ENCODE data around the gene VPS41. TPM values are rescaled to one million over a fixed set of nuclear protein-coding genes. Genes with fewer than 3 reads are reported as not detected.

The VPS41 gene
- total and polyA plus RNA-seq, 2 of the 13 experiments (the other 11 are each of a cell fraction or from before 2014, with no cell fraction given), result 12.1 to 43.4 TPM

GRCh38 chr7:38699471-38699870, 209.5 kb downstream of the VPS41 start (continued):
- TF ChIP-seq ZNF18 (CRISPR knock-in tag; IDR thresholded peaks at IDR 0.05; ENCODE audit: insufficient replicate concordance) (no peak), ZNF564 (CRISPR knock-in tag; IDR thresholded peaks at IDR 0.05) (no peak), NCOA5 (CRISPR knock-in tag; IDR thresholded peaks at IDR 0.05) (no peak), KDM5A (IDR thresholded peaks at IDR 0.05; ENCODE audit: borderline replicate concordance, low read length) (no peak), ZNF713 (CRISPR knock-in tag; IDR thresholded peaks at IDR 0.05) (no peak), ATAD3A (CRISPR knock-in tag; IDR thresholded peaks at IDR 0.05) (no peak), ZNF292 (CRISPR knock-in tag; IDR thresholded peaks at IDR 0.05; ENCODE audit: borderline replicate concordance, low read depth) (no peak)

- in situ Hi-C loops (cut with HindIII; ENCODE audit: extremely low pct_ligation_motif_present, low pct_unique_long_range_greater_than_20kb) (no loop called here), intact Hi-C loops (cut with micrococcal nuclease; ENCODE audit: unreplicated experiment) (no loop called here)
- BruUV-seq (replicated peaks), result no TSS peak
- Histone ChIP-seq H3K27me3 (ENCODE audit: control insufficient read depth in 1 of 2, insufficient read depth in 2 of 2, low read length in 2 of 2) (no peaks in the 10 kb centered on the region; a peak in 1 of 5 replicates), H3K9me3 (ENCODE audit: low read length) (no peaks in the 10 kb centered on the region), H4K20me1 (ENCODE audit: insufficient read depth, low read length) (no peaks in the 10 kb centered on the region), H3K79me2 (ENCODE audit: insufficient read depth, low read length) (no peaks in the 10 kb centered on the region), H3K4me3 (replicated peaks in 1 of 3; ENCODE audit: insufficient read depth in 1 of 3, low read depth in 2 of 3, low read length in 3 of 3) (no peak overlapping the region), H3K27ac (ENCODE audit: extremely low read length, insufficient read depth, low read length) (no peak overlapping the region), H3K4me1 (ENCODE audit: insufficient read depth, low read length) (no peaks in the 10 kb centered on the region), H2AFZ (ENCODE audit: low read length) (no peak overlapping the region), H3K9ac (ENCODE audit: insufficient read depth, low read depth, low read length) (no peak overlapping the region), H3K36me3 (replicated peaks in 1 of 2; ENCODE audit: control insufficient read depth in 1 of 2, insufficient read depth in 2 of 2, low read length in 2 of 2) (no peaks in the 10 kb centered on the region), H3K4me2 (ENCODE audit: low read depth, low read length) (no peak overlapping the region)
- 5% methylated on average over 3 of the region's 3 CpGs for WGBS (ENCODE audit: low lambda C conversion rate)
- no peak for DNase-seq (ENCODE audit: low spot score)
- FAIRE-seq, result no peak
- POLR2A ChIA-PET, result no interaction called here
- no peak for ATAC-seq
- CTCF ChIA-PET (ENCODE audit: low intra/inter-chr PET ratio, low total read pairs), result no interaction called here
- TF ChIP-seq TARDBP (CRISPR knock-in tag; IDR thresholded peaks at IDR 0.05) (no peak), RXRA (CRISPR knock-in tag; IDR thresholded peaks at IDR 0.05) (no peak), FUBP1 (CRISPR knock-in tag; IDR thresholded peaks at IDR 0.05; ENCODE audit: borderline replicate concordance) (no peak), SP5 (CRISPR knock-in tag; IDR thresholded peaks at IDR 0.05; ENCODE audit: borderline replicate concordance, low read depth) (no peak), DPF2 (CRISPR knock-in tag; IDR thresholded peaks at IDR 0.05; ENCODE audit: borderline replicate concordance, low read depth) (no peak), ZSCAN31 (CRISPR knock-in tag; IDR thresholded peaks at IDR 0.05; ENCODE audit: low read depth) (no peak), ZNF740 (CRISPR knock-in tag; IDR thresholded peaks at IDR 0.05) (no peak), NFE2L2 (IDR thresholded peaks at IDR 0.05; ENCODE audit: low read length) (no peak), PRDM4 (CRISPR knock-in tag; IDR thresholded peaks at IDR 0.05; ENCODE audit: borderline replicate concordance) (no peak)
- TF ChIP-seq, protein P1, sequence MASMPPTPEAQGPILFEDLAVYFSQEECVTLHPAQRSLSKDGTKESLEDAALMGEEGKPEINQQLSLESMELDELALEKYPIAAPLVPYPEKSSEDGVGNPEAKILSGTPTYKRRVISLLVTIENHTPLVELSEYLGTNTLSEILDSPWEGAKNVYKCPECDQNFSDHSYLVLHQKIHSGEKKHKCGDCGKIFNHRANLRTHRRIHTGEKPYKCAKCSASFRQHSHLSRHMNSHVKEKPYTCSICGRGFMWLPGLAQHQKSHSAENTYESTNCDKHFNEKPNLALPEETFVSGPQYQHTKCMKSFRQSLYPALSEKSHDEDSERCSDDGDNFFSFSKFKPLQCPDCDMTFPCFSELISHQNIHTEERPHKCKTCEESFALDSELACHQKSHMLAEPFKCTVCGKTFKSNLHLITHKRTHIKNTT (CRISPR knock-in tag; IDR thresholded peaks at IDR 0.05), result no peak
Observed at GRCh38 chr7:38694326-38694725, 214.7 kb downstream of the VPS41 start.

Data from HepG2 (cell line).